Keratinocyte (primary cell): ENCODE data around the gene CIROP. TPM values are rescaled to one million over a fixed set of nuclear protein-coding genes. Genes with fewer than 3 reads are reported as not detected.
A peak's percentile ranks its signal among the peaks of the same experiment; 100 is the strongest.

ENCODE experiments used
- DNase-seq: peaks from one replicate; pipeline ENCODE4 v3.0.0-alpha.2; 2011; ENCODE audit warnings: low read depth, missing footprints, low spot score
- FAIRE-seq: peaks from 2 replicates; lab custom pipeline; 2011; peaks lifted over from hg19 to GRCh38; lab: Jason Lieb, UNC
- H2AFZ ChIP-seq: 2 replicates; pipeline ENCODE4 v1.6.0; 2012; ENCODE audit warnings: low read length, control low read depth, inconsistent platforms; ENCODE audit not compliant: control insufficient read depth
- H3K27ac ChIP-seq: 2 replicates; pipeline ENCODE4 v1.5.1; 2011; ENCODE audit warnings: low read length; ENCODE audit not compliant: control insufficient read depth, insufficient read depth
- H3K27me3 ChIP-seq: 3 replicates; pipeline ENCODE4 v1.6.0; 2011; ENCODE audit warnings: low read length; ENCODE audit not compliant: control insufficient read depth, insufficient read depth; ENCODE audit errors: extremely low read depth
- H3K36me3 ChIP-seq, 2 experiments: 2 replicates in 1 of 2; 3 replicates in 1 of 2; pipeline ENCODE4 v1.5.1; 2011; ENCODE audit warnings: low read length in 2 of 2, mild to moderate bottlenecking in 1 of 2; ENCODE audit not compliant: control insufficient read depth in 2 of 2, insufficient read depth in 2 of 2; ENCODE audit errors: extremely low read depth in 1 of 2
- H3K4me1 ChIP-seq: 3 replicates; pipeline ENCODE4 v1.5.1; 2011; ENCODE audit warnings: low read length; ENCODE audit not compliant: control insufficient read depth, insufficient read depth; ENCODE audit errors: extremely low read depth
- H3K4me2 ChIP-seq: 3 replicates; pipeline ENCODE4 v1.6.0; 2011; ENCODE audit warnings: low read depth, low read length; ENCODE audit not compliant: control insufficient read depth, insufficient read depth; ENCODE audit errors: extremely low read depth
- H3K4me3 ChIP-seq, 3 experiments: fragments of 200-600 bp in 1 of 3; sonication (generic) in 1 of 3; 2 replicates in 2 of 3; 3 replicates in 1 of 3; pipeline ENCODE4 v1.5.1; 2011 to 2016; ENCODE audit warnings: low read length in 3 of 3, mild to moderate bottlenecking in 3 of 3, control low read depth in 2 of 3, inconsistent platforms in 1 of 3, low read depth in 1 of 3, mixed read lengths in 1 of 3, mixed run types in 1 of 3, moderate library complexity in 1 of 3; ENCODE audit not compliant: control insufficient read depth in 2 of 3, insufficient read depth in 2 of 3; ENCODE audit errors: extremely low read depth in 1 of 3
- H3K79me2 ChIP-seq: 2 replicates; pipeline ENCODE4 v1.6.0; 2012; ENCODE audit warnings: low read length; ENCODE audit not compliant: control insufficient read depth, insufficient read depth
- H3K9ac ChIP-seq: 3 replicates; pipeline ENCODE4 v1.6.0; 2011; ENCODE audit warnings: low read length; ENCODE audit not compliant: control insufficient read depth, insufficient read depth; ENCODE audit errors: extremely low read depth
- H3K9me1 ChIP-seq: 3 replicates; pipeline ENCODE4 v1.6.0; 2011; ENCODE audit warnings: low read length; ENCODE audit not compliant: control insufficient read depth, insufficient read depth; ENCODE audit errors: extremely low read depth
- H3K9me3 ChIP-seq: 2 replicates; pipeline ENCODE4 v1.5.1; 2012; ENCODE audit warnings: low read depth, low read length; ENCODE audit not compliant: control insufficient read depth
- H4K20me1 ChIP-seq: 3 replicates; pipeline ENCODE4 v1.6.0; 2011; ENCODE audit warnings: low read length; ENCODE audit not compliant: control insufficient read depth, insufficient read depth; ENCODE audit errors: extremely low read depth
- EZH2 ChIP-seq: IDR thresholded peaks from one replicate; pipeline ENCODE4 v1.6.1; 2012; ENCODE audit warnings: inconsistent platforms, mild to moderate bottlenecking, low read length, moderate library complexity
- dilution Hi-C: fragments of 300-500 bp; cut with MboI; formaldehyde crosslinking; loops from one replicate; pipeline ENCODE4 v1.7.0; 2020; ENCODE audit warnings: low sequenced_read_pairs; ENCODE audit not compliant: extremely low pct_ligation_motif_present
- polyA plus RNA-seq, 5 experiments: library from polyadenylated mRNA; depleted of rRNA in 3 of 5; stranded (reverse) in 3 of 5; stranded (forward) in 1 of 5; unstranded in 1 of 5; fragments of >200 nt; gene quantifications; 1 replicate in 1 of 5; 2 replicates in 3 of 5; 3 replicates in 1 of 5; pipeline versions ENCODE4 v1.2.1 to v1.2.3, GENCODE V29; 2011 to 2012; ENCODE audit warnings: missing spikeins in 2 of 5, low read depth in 1 of 5, low replicate concordance in 1 of 5
- TF ChIP-seq, protein P1 (sequence below), 3 experiments: IDR thresholded peaks in 1 of 3; conservative IDR thresholded peaks in 1 of 3; optimal IDR thresholded peaks in 1 of 3; 2 replicates in 2 of 3; 3 replicates in 1 of 3; pipeline versions ENCODE3 to v1.5.1; 2011; ENCODE audit warnings: low read length in 3 of 3, mild to moderate bottlenecking in 3 of 3, moderate library complexity in 2 of 3, control low read depth in 1 of 3, inconsistent platforms in 1 of 3; ENCODE audit not compliant: insufficient read depth in 2 of 3; ENCODE audit errors: extremely low read depth in 1 of 3

CIROP gene
- polyA plus RNA-seq, 1 donor (not counting 4 experiments of a cell fraction or from before 2014, with no cell fraction given), result not detected

DNA sequence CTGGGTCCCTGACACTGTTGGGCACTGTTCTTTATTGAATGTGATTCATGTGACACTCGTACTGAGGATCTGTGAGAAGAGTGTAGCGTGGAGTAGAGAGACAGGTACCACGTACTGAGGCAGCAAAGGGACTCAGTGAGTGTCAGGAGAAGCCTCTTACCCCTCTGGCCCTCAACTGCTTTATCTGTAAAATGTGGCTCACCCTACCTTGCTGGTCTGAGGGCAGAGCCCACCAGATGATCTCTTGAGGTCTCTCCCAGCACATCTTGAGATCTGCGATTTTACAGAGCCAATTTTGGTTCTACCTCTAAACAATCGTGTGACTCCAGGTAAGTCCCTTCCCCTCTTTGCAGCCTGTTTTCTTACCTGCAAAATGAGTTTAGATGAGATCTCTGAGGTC lies 11.1 kb upstream of the CIROP start:
- H3K9me3 ChIP-seq, result no peaks in the 10 kb centered on the region
- FAIRE-seq (no peak), DNase-seq (no peak)
- dilution Hi-C loops, result no loop called here
- no peaks in the 10 kb centered on the region for H3K36me3 ChIP-seq
- no peak overlapping the region for H2AFZ ChIP-seq
- peak overlapping the region; percentile 84 for H3K27ac ChIP-seq
- H4K20me1 ChIP-seq, result no peaks in the 10 kb centered on the region
- no peak overlapping the region for H3K9ac ChIP-seq
- TF ChIP-seq, protein P1, sequence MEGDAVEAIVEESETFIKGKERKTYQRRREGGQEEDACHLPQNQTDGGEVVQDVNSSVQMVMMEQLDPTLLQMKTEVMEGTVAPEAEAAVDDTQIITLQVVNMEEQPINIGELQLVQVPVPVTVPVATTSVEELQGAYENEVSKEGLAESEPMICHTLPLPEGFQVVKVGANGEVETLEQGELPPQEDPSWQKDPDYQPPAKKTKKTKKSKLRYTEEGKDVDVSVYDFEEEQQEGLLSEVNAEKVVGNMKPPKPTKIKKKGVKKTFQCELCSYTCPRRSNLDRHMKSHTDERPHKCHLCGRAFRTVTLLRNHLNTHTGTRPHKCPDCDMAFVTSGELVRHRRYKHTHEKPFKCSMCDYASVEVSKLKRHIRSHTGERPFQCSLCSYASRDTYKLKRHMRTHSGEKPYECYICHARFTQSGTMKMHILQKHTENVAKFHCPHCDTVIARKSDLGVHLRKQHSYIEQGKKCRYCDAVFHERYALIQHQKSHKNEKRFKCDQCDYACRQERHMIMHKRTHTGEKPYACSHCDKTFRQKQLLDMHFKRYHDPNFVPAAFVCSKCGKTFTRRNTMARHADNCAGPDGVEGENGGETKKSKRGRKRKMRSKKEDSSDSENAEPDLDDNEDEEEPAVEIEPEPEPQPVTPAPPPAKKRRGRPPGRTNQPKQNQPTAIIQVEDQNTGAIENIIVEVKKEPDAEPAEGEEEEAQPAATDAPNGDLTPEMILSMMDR (optimal IDR thresholded peaks at IDR 0.05 in 1 of 3, IDR thresholded peaks at IDR 0.05 in 1 of 3, conservative IDR thresholded peaks at IDR 0.05 in 1 of 3; ENCODE audit: extremely low read depth in 1 of 3, insufficient read depth in 2 of 3, low read length in 3 of 3), result no peak
- no peak for TF ChIP-seq EZH2
- H3K27me3 ChIP-seq, result no peaks in the 10 kb centered on the region
- H3K79me2 ChIP-seq, result no peaks in the 10 kb centered on the region
- no peak overlapping the region for H3K4me3 ChIP-seq
- H3K9me1 ChIP-seq, result no peaks in the 10 kb centered on the region
- H3K4me1 ChIP-seq, result peaks cover 26% of the 10 kb centered on the region
- H3K4me2 ChIP-seq, result peak overlapping the region; percentile 86

DNA sequence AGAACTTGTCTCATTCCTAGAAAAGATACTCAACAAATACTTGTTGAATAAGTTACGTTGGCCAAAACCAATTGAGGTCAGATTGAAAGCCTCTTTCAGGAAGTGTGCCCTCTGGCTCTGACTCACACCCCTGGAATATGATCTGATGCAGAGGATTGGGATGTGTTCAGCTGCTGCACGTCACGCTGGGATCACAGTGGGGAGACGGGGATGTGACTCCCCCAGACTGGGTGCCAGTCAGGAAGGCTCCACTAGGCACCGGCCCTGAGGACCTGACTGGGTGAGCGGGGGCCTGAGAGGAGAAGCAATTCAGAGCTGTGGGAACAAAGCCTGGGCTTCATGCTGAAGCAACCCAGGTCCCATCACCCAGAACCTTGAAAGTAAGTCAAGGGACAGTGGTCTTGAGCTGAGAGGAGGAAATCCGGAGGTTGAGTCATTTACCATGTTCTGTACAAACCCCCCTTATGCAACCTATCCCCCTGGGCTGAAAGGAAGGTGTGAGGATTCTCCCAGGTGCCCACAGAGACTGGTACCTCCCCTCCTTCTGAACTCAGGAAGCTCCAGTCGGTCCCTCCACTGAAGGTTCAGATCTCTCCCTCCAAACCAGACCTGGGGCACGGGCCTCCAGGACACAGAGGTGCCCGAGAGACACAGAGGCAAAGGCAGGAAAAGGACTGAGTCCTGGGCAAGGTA lies 10.4 kb upstream of the CIROP start:
- H3K9me3 ChIP-seq, result no peaks in the 10 kb centered on the region
- no peaks in the 10 kb centered on the region for H4K20me1 ChIP-seq
- H3K9me1 ChIP-seq, result no peaks in the 10 kb centered on the region
- no peaks in the 10 kb centered on the region for H3K27me3 ChIP-seq
- dilution Hi-C loops, result no loop called here
- H3K4me1 ChIP-seq, result peaks cover 26% of the 10 kb centered on the region
- peak overlapping the region; percentile 42 for H3K9ac ChIP-seq
- TF ChIP-seq EZH2, result no peak
- TF ChIP-seq, protein P1 (optimal IDR thresholded peaks at IDR 0.05 in 1 of 3, IDR thresholded peaks at IDR 0.05 in 1 of 3, conservative IDR thresholded peaks at IDR 0.05 in 1 of 3; ENCODE audit: extremely low read depth in 1 of 3, insufficient read depth in 2 of 3, low read length in 3 of 3), result no peak
- peak overlapping the region; percentile 35 for H2AFZ ChIP-seq
- peak overlapping the region; percentile 84 for H3K27ac ChIP-seq
- no peaks in the 10 kb centered on the region for H3K36me3 ChIP-seq
- peak; percentile 88 for DNase-seq
- H3K79me2 ChIP-seq, result no peaks in the 10 kb centered on the region
- peak overlapping the region in 2 of 3 experiments; percentile 16 to 50 for H3K4me3 ChIP-seq
- FAIRE-seq, result peak; percentile 86
- peak overlapping the region; percentile 86 for H3K4me2 ChIP-seq
